Uterus (tissue), 4 donors: Measurements from ENCODE around the gene RRAGD. TPM values are rescaled to one million over a fixed set of nuclear protein-coding genes. Genes with fewer than 3 reads are reported as not detected.
A peak's percentile ranks its signal among the peaks of the same experiment; 100 is the strongest.

ENCODE experiments used
- DNase-seq, 2 donors: peaks; one replicate each; pipeline ENCODE4 v3.0.0-alpha.2; 2019 to 2020
- H3K27ac ChIP-seq, 2 donors: fragments of 200-600 bp; sonication (generic); 1 replicate in 1 of 2; 2 replicates in 1 of 2; pipeline ENCODE4 v1.5.1; 2016 to 2018
- H3K27me3 ChIP-seq, 2 donors: fragments of 200-600 bp; sonication (generic); one replicate each; pipeline ENCODE4 v1.5.1; 2018 to 2019; ENCODE audit warnings: control low read depth in 1 of 2
- H3K36me3 ChIP-seq, 2 donors: fragments of 200-600 bp; sonication (generic); one replicate each; pipeline ENCODE4 v1.5.1; 2019; ENCODE audit warnings: control low read depth in 1 of 2
- H3K4me1 ChIP-seq, 2 donors: fragments of 200-600 bp; sonication (generic); one replicate each; pipeline ENCODE4 v1.5.1; 2018 to 2019; ENCODE audit warnings: control low read depth in 1 of 2
- H3K4me3 ChIP-seq, 2 donors: fragments of 200-600 bp; sonication (generic); 1 replicate in 1 of 2; 2 replicates in 1 of 2; pipeline ENCODE4 v1.5.1; 2018 to 2019; ENCODE audit warnings: mild to moderate bottlenecking in 1 of 2
- H3K9me3 ChIP-seq, 2 donors: fragments of 200-600 bp; sonication (generic); one replicate each; pipeline ENCODE4 v1.5.1; 2019; ENCODE audit warnings: control low read depth in 1 of 2
- CTCF ChIP-seq, 4 experiments: fragments of 200-600 bp in 2 of 4; fragments of 450-650 bp in 2 of 4; sonication (generic) in 2 of 4; IDR thresholded peaks; one replicate each; pipeline ENCODE4 v1.5.1; 2016 to 2019; ENCODE audit warnings: antibody characterized with exemption in 4 of 4, mild to moderate bottlenecking in 2 of 4, moderate library complexity in 1 of 4
- POLR2A ChIP-seq, 2 donors: fragments of 450-650 bp; IDR thresholded peaks; one replicate each; pipeline ENCODE4 v1.6.1; 2016; ENCODE audit warnings: antibody characterized with exemption in 2 of 2, mild to moderate bottlenecking in 1 of 2, moderate library complexity in 1 of 2
- intact Hi-C: fragments of 100-400 bp; cut with DNase I; formaldehyde crosslinking; loops from one replicate; pipeline ENCODE4 v1.15.1; 2023; ENCODE audit warnings: low total_unique reads
- total RNA-seq, 4 donors: library from RNA; depleted of rRNA in 3 of 4; stranded (reverse); fragments of >200 nt in 3 of 4; gene quantifications; one replicate each; pipeline versions ENCODE4 v1.1.0 to v1.2.4, GENCODE V29; 2014 to 2023
- donor health status: DM: yes; HTN: yes; CAD: no.

Gene RRAGD
- total RNA-seq, 4 donors from 2014 or later: 0.26 to 6.5 (median 3.6) TPM

GRCh38 chr6:89452281-89452680 is 40.2 kb upstream of the RRAGD start:
- Histone ChIP-seq H3K4me3 (no peak overlapping the region), H3K27ac (peak overlapping the region; percentile 23 to 38), H3K27me3 (no peaks in the 10 kb centered on the region), H3K36me3 (no peaks in the 10 kb centered on the region), H3K9me3 (no peaks in the 10 kb centered on the region), H3K4me1 (no peaks in the 10 kb centered on the region)
- no peak for DNase-seq
- no peak for TF ChIP-seq CTCF (IDR thresholded peaks at IDR 0.05)
- TF ChIP-seq POLR2A (IDR thresholded peaks at IDR 0.05): no peak
- intact Hi-C loops: no loop called here

GRCh38 chr6:89449193-89449592 is 37.1 kb upstream of the RRAGD start:
- Histone ChIP-seq H3K27me3 (no peaks in the 10 kb centered on the region), H3K4me1 (no peaks in the 10 kb centered on the region), H3K4me3 (no peak overlapping the region), H3K9me3 (no peaks in the 10 kb centered on the region), H3K36me3 (no peaks in the 10 kb centered on the region), H3K27ac (no peak overlapping the region)
- intact Hi-C loops: no loop called here
- TF ChIP-seq POLR2A (IDR thresholded peaks at IDR 0.05) (no peak), CTCF (IDR thresholded peaks at IDR 0.05) (no peak)
- no peak for DNase-seq

- TF ChIP-seq POLR2A (IDR thresholded peaks at IDR 0.05): no peak
- no peak for TF ChIP-seq CTCF (IDR thresholded peaks at IDR 0.05)
- intact Hi-C loops: no loop called here
- Histone ChIP-seq H3K27ac (no peak overlapping the region), H3K27me3 (no peaks in the 10 kb centered on the region), H3K4me1 (no peaks in the 10 kb centered on the region), H3K9me3 (no peaks in the 10 kb centered on the region), H3K4me3 (no peak overlapping the region), H3K36me3 (peaks cover 0 to 2% of the 10 kb centered on the region in 2 donors)
- no peak for DNase-seq
These were observed 31.6 kb upstream of the RRAGD start for GRCh38 chr6:89443658-89444057.

GRCh38 chr6:89440200-89440599 is 28.1 kb upstream of the RRAGD start:
- no peaks in the 10 kb centered on the region for H3K4me1 ChIP-seq
- no peaks in the 10 kb centered on the region for H3K27me3 ChIP-seq
- TF ChIP-seq CTCF (IDR thresholded peaks at IDR 0.05) (no peak), POLR2A (IDR thresholded peaks at IDR 0.05) (no peak)
- H3K4me3 ChIP-seq: no peak overlapping the region
- H3K27ac ChIP-seq: no peak overlapping the region
- DNase-seq: no peak
- intact Hi-C loops: no loop called here
- no peaks in the 10 kb centered on the region for H3K9me3 ChIP-seq
- H3K36me3 ChIP-seq: peaks cover 0 to 2% of the 10 kb centered on the region in 2 donors

GRCh38 chr6:89439014-89439413 is 26.9 kb upstream of the RRAGD start:
- no peak overlapping the region for H3K27ac ChIP-seq
- no peaks in the 10 kb centered on the region for H3K9me3 ChIP-seq
- no peak for DNase-seq
- no peaks in the 10 kb centered on the region for H3K4me1 ChIP-seq
- H3K27me3 ChIP-seq: no peaks in the 10 kb centered on the region
- peaks cover 0 to 2% of the 10 kb centered on the region in 2 donors for H3K36me3 ChIP-seq
- TF ChIP-seq CTCF (IDR thresholded peaks at IDR 0.05) (no peak), POLR2A (IDR thresholded peaks at IDR 0.05) (no peak)
- H3K4me3 ChIP-seq: no peak overlapping the region
- intact Hi-C loops: loop anchor here (10.0 kb wide), 1 partner anchor 166 kb away; no protein-coding TSS in a partner anchor
